WTC11 (cell line): ENCODE results near the gene P2RX4.

ENCODE experiments used
- CTCF ChIP-seq: fragments of 200-600 bp; IDR thresholded peaks from 2 replicates; pipeline ENCODE4 v1.8.0; 2022; ENCODE audit warnings: antibody characterized with exemption
- FOXJ3 ChIP-seq: sonication (generic); formaldehyde crosslinking; IDR thresholded peaks from 2 replicates; pipeline ENCODE4 v1.9.0; 2021; ENCODE audit warnings: missing genetic modification reagents, mild to moderate bottlenecking, borderline replicate concordance
- KAT7 ChIP-seq: sonication (generic); formaldehyde crosslinking; IDR thresholded peaks from 2 replicates; pipeline ENCODE4 v1.8.1; 2023; ENCODE audit warnings: missing genetic modification reagents, mild to moderate bottlenecking, borderline replicate concordance
- MXD4 ChIP-seq: fragments of 250-450 bp; sonication (Bioruptor Pico); IDR thresholded peaks from 2 replicates; pipeline ENCODE4 v1.8.0; 2021; ENCODE audit warnings: mild to moderate bottlenecking, moderate library complexity, borderline replicate concordance
- NR1H2 ChIP-seq: sonication (generic); formaldehyde crosslinking; IDR thresholded peaks from 2 replicates; pipeline ENCODE4 v1.9.0; 2021; ENCODE audit warnings: mild to moderate bottlenecking, moderate library complexity, missing genetic modification reagents
- NR3C1 ChIP-seq: sonication (generic); formaldehyde crosslinking; conservative IDR thresholded peaks from 2 replicates; pipeline ENCODE4 v1.8.1; 2023; ENCODE audit warnings: low read depth, mild to moderate bottlenecking, missing genetic modification reagents
- SP1 ChIP-seq: sonication (generic); formaldehyde crosslinking; conservative IDR thresholded peaks from 2 replicates; pipeline ENCODE4 v1.8.1; 2022; ENCODE audit warnings: missing genetic modification reagents
- TP53 ChIP-seq: sonication (generic); formaldehyde crosslinking; IDR thresholded peaks from 2 replicates; pipeline ENCODE4 v1.8.1; 2023; ENCODE audit warnings: mild to moderate bottlenecking, missing genetic modification reagents
- USF1 ChIP-seq: sonication (generic); formaldehyde crosslinking; IDR thresholded peaks from 2 replicates; pipeline ENCODE4 v1.8.0; 2022; ENCODE audit warnings: mild to moderate bottlenecking, missing genetic modification reagents
- ZBTB43 ChIP-seq: sonication (generic); formaldehyde crosslinking; IDR thresholded peaks from 2 replicates; pipeline ENCODE4 v1.8.1; 2023; ENCODE audit warnings: mild to moderate bottlenecking, missing genetic modification reagents
- ZNF121 ChIP-seq: sonication (generic); formaldehyde crosslinking; IDR thresholded peaks from 2 replicates; pipeline ENCODE4 v1.8.0; 2023; ENCODE audit warnings: missing genetic modification reagents
- ZNF232 ChIP-seq: sonication (generic); formaldehyde crosslinking; IDR thresholded peaks from 2 replicates; pipeline ENCODE4 v1.8.0; 2022; ENCODE audit warnings: mild to moderate bottlenecking, missing genetic modification reagents
- ZNF416 ChIP-seq: fragments of 250-450 bp; sonication (Bioruptor Pico); IDR thresholded peaks from 2 replicates; pipeline ENCODE4 v1.9.0; 2021; ENCODE audit warnings: mild to moderate bottlenecking, inconsistent platforms

GRCh38 chr12:121189131-121189530 lies 20.8 kb upstream of the P2RX4 start:
- TF ChIP-seq KAT7 (CRISPR knock-in tag) = no peak
- TF ChIP-seq FOXJ3 = no peak
- no peak for TF ChIP-seq CTCF
- TF ChIP-seq NR1H2 (CRISPR knock-in tag) = no peak
- TF ChIP-seq MXD4 (CRISPR knock-in tag) = no peak
- TF ChIP-seq NR3C1 (CRISPR knock-in tag) = no peak
- no peak for TF ChIP-seq SP1 (CRISPR knock-in tag)
- no peak for TF ChIP-seq ZBTB43 (CRISPR knock-in tag)
- TF ChIP-seq ZNF121 (CRISPR knock-in tag) = no peak
- TF ChIP-seq ZNF416 (CRISPR knock-in tag) = no peak
- TF ChIP-seq TP53 = no peak
- TF ChIP-seq USF1 (CRISPR knock-in tag) = no peak
- no peak for TF ChIP-seq ZNF232 (CRISPR knock-in tag)
